C4-2B (cell line): ENCODE measurements around the gene BIN2.

Experiments used
- CTCF ChIP-seq: fragments of 450-650 bp; conservative IDR thresholded peaks from 2 replicates; pipeline ENCODE4 v1.5.1; 2017; ENCODE audit warnings: mild to moderate bottlenecking
- ZFX ChIP-seq: fragments of 450-650 bp; IDR thresholded peaks from 2 replicates; pipeline ENCODE4 v1.6.1; 2017

GRCh38 chr12:51264297-51264696 is 59.7 kb downstream of the BIN2 start:
- TF ChIP-seq CTCF (no peak), ZFX (no peak)
